BJ (cell line): ENCODE data around the gene ZNF30. TPM values are rescaled to one million over a fixed set of nuclear protein-coding genes. Genes with fewer than 3 reads are reported as not detected.
"Not testable (repeated sequence)": the region's sequence is repeated elsewhere in the genome, so short reads cannot be mapped to it uniquely, and the experiment has no call there.

Experiments
- CTCF ChIA-PET: fragments of 350-600 bp; formaldehyde crosslinking; extraction: SDS; loops from one replicate; lab custom pipeline; 2021; ENCODE audit warnings: antibody characterized with exemption, inconsistent platforms; lab: Yijun Ruan, JAX
- POLR2A ChIA-PET: fragments of 300-600 bp; sonication (Branson Sonifier 250); formaldehyde crosslinking; extraction: SDS; loops from one replicate; lab custom pipeline; 2021; ENCODE audit warnings: antibody characterized with exemption; lab: Charles Lee
- DNase-seq: peaks from one replicate; pipeline ENCODE4 v3.0.0-alpha.2; 2011; ENCODE audit warnings: low read depth
- H3K27me3 ChIP-seq: 2 replicates; pipeline ENCODE4 v1.6.0; 2011; ENCODE audit warnings: low read length; ENCODE audit not compliant: control insufficient read depth, insufficient read depth
- H3K36me3 ChIP-seq: 2 replicates; pipeline ENCODE4 v1.5.1; 2011; ENCODE audit warnings: low read length; ENCODE audit not compliant: control insufficient read depth, insufficient read depth
- H3K4me3 ChIP-seq: 2 replicates; pipeline ENCODE4 v1.5.1; 2011; ENCODE audit warnings: low read depth, mild to moderate bottlenecking, control low read depth, low read length
- CTCF ChIP-seq: IDR thresholded peaks from 2 replicates; pipeline ENCODE4 v1.5.1; 2011; ENCODE audit warnings: low read depth, mild to moderate bottlenecking, control low read depth, inconsistent platforms, low read length, moderate library complexity; ENCODE audit not compliant: insufficient read depth
- polyA plus RNA-seq: library from polyadenylated mRNA; depleted of rRNA; stranded (reverse); fragments of >200 nt; gene quantifications from 2 replicates; pipeline ENCODE4 v1.2.3, GENCODE V29; 2011

Gene ZNF30
- polyA plus RNA-seq, 1 experiment = 1.1 TPM

GRCh38 chr19:34964598-34964997, 37.9 kb downstream of the ZNF30 start:
- peaks cover 3% of the 10 kb centered on the region for H3K36me3 ChIP-seq
- no peaks in the 10 kb centered on the region for H3K27me3 ChIP-seq
- ChIA-PET POLR2A (no interaction called here), CTCF (interaction anchor here (5.8 kb wide), 1 partner anchor 8 kb away, joined by 31 read pairs; no protein-coding TSS in a partner anchor)
- H3K4me3 ChIP-seq = no peak overlapping the region
- no peak for DNase-seq
- TF ChIP-seq CTCF = no peak

GRCh38 chr19:34965505-34965904, 38.8 kb downstream of the ZNF30 start:
- H3K4me3 ChIP-seq, DNase-seq, POLR2A ChIA-PET, H3K27me3 ChIP-seq, H3K36me3 ChIP-seq: not testable (repeated sequence)
- CTCF ChIA-PET = interaction anchor here (0.8 to 3.0 kb wide), 2 partner anchors 34 to 78 kb away, joined by 3 to 12 read pairs; partner anchors contain the start of gene GRAMD1A

- Histone ChIP-seq H3K27me3 (0 out of 2 replicates have a peak, but pooled peaks cover 2% of the 10 kb centered on the region), H3K4me3 (no peak overlapping the region), H3K36me3 (no peaks in the 10 kb centered on the region)
- ChIA-PET POLR2A (no interaction called here), CTCF (interaction anchor here (0.9 to 3.0 kb wide), 2 partner anchors 33 to 76 kb away, joined by 3 to 12 read pairs; partner anchors contain the start of gene GRAMD1A)
- DNase-seq = no peak
- no peak for TF ChIP-seq CTCF
Observed at GRCh38 chr19:34967551-34967950, 40.8 kb downstream of the ZNF30 start.

GRCh38 chr19:34969721-34970120, 43.0 kb downstream of the ZNF30 start:
- DNase-seq = no peak
- Histone ChIP-seq H3K4me3 (no peak overlapping the region), H3K36me3 (no peaks in the 10 kb centered on the region), H3K27me3 (0 out of 2 replicates have a peak, but pooled peaks cover 2% of the 10 kb centered on the region)
- CTCF ChIA-PET = interaction anchor here (1.0 kb wide), 1 partner anchor 39 kb away, joined by 3 read pairs; no protein-coding TSS in a partner anchor
- no peak for TF ChIP-seq CTCF
- POLR2A ChIA-PET = no interaction called here

- POLR2A ChIA-PET, CTCF ChIA-PET, H3K27me3 ChIP-seq, DNase-seq, H3K36me3 ChIP-seq, H3K4me3 ChIP-seq: not testable (repeated sequence)
Observed at GRCh38 chr19:34970185-34970780, 43.6 kb downstream of the ZNF30 start.

GRCh38 chr19:34972163-34972705, 45.5 kb downstream of the ZNF30 start:
- no peak for DNase-seq
- ChIA-PET POLR2A (no interaction called here), CTCF (interaction anchor here (0.6 to 4.1 kb wide), 21 partner anchors 9 to 170 kb away, joined by 3 to 47 read pairs (median 4); partner anchors contain the start of genes FXYD7, GRAMD1A and ZNF792)
- no peak for TF ChIP-seq CTCF
- H3K27me3 ChIP-seq = 0 out of 2 replicates have a peak, but pooled peaks cover 2% of the 10 kb centered on the region
- H3K36me3 ChIP-seq = no peaks in the 10 kb centered on the region
- H3K4me3 ChIP-seq = no peak overlapping the region
